Daoy (cell line): Measurements from ENCODE around the gene KIRREL3. TPM values are rescaled to one million over a fixed set of nuclear protein-coding genes. Genes with fewer than 3 reads are reported as not detected.
A peak's percentile ranks its signal among the peaks of the same experiment; 100 is the strongest.

Experiments used
- DNase-seq: peaks from one replicate; pipeline ENCODE4 v3.0.0-alpha.2; 2015; ENCODE audit warnings: low read depth
- total RNA-seq: library from RNA; depleted of rRNA; stranded (reverse); fragments of >200 nt; shearing (Covaris generic); gene quantifications from 2 replicates; pipeline ENCODE4 v1.2.3, GENCODE V29; 2014

The KIRREL3 gene
- total RNA-seq, 1 experiment from 2014 or later: 2.4 TPM

DNA sequence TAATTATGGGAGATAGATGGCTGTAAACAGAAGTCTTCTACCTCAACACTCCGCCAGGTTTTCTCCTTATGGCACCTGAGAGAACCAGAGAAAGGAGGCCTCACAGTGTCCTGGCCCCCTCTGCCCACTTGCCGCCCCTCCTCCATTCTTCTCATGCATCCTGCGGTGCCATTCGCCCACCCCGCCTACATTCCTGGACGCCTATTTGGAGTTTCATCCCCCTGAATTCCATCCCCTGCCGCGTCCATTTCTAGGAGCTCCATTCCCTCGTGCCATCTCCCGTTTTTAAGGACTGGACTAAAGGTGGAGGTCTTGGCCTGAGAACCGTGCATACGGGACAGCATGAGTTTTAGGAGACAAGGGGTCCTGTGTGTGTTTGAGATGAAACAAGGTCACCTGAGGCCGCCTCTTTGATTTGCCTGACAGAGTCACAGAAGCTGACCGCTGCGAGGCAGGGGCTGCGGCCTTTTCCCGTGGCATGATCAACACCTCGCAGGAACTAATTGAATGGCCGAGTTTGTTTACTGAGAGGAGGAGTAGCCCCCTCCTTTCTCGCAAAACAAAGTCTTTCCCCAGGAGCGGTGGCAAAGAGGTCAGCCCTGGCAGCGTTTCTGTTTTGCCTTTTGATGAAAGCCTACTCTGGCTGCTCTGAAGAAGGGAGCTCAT lies 398.9 kb downstream of the KIRREL3 start:
- DNase-seq: no peak

DNA sequence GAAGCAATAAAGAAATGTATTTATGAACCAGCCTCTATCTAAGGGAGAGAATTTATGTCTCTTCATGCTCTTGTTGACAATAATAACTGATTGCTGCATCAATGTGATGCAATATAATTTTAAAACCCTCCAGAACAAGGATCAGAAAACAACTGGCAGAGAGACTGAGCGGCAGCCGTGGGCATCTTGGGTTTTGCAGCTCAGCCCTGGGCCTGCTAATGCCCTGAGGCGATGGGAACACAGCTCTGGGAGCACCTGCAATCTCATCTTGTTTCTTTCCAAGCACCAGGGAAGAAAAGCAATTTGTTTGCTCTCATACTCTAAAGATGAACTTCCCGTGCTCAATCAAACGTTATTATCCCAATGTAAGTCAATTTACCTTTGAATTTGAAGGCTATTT lies 399.4 kb downstream of the KIRREL3 start:
- DNase-seq: no peak

DNA sequence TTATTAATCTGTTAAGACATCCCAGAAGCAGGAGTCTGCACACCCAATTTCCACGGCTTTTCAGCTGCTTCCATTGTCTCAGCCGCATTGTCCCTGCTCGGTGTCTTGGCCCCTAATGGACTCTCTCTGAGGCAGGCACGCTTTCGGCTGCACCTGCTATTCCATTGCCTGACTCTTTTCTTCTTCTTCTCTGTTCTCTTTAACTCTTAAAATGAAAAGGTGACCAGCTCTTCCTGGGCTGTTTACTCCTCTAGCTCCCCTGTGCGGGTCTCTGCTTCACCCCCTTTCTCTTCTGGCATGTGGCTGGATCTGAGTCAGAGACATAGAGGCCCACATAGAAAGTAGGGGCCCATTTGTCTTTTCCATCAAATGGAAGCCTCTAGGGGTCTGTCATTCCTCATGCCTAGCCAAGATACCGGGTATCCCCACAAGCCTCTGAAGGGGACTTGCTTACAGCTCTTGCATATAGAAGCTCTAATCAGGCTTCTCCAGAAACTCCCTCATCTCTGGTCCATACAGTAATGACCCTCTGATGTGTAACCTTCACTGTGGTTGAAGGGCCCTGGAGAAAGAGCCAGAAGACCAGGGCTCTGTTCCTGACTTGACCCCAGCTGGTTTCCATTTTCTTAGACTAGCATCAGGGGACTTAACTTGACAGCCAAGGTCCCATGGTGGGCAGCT lies 401.2 kb downstream of the KIRREL3 start:
- no peak for DNase-seq

DNA sequence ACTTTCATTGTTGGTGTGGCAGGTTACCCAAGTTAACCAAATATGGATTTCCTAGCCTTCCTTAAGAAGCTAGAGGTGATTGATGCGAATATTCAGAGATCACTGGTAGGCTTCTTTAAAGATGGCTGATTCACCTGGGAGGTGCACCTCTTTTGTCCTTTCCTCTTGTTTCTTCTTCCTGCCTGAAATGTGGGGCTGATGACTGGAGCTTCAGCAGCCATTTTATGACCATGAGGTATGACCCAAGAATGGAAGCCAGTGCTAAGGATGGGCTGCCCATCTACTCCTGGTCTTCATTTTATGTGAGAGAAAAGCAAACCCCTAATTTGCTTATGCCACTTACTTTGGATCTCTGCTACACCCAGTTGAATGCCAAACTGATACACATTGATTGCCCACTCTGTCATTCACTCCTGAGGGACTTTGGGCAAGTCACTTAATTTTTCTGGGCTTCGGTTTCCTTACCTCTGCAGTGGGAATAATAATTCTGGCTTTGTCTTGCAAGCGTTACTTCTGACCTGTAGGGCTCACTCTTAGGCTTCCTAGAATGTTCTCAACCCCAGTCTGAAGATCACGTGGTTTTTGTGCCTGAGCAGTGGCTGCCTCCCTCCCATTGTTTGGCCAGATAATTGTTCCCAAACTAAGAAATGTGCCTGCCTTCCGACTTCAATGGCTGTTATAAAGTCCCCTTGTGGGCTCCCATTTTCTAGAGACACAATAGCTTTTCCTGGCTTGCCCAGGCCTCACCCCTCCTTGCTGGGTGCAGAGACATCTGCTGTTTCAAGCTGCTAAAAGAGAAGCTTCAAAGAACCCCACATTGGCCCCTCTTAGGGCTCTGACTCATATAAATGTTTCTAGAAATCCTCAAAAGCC lies 402.0 kb downstream of the KIRREL3 start:
- no peak for DNase-seq

DNA sequence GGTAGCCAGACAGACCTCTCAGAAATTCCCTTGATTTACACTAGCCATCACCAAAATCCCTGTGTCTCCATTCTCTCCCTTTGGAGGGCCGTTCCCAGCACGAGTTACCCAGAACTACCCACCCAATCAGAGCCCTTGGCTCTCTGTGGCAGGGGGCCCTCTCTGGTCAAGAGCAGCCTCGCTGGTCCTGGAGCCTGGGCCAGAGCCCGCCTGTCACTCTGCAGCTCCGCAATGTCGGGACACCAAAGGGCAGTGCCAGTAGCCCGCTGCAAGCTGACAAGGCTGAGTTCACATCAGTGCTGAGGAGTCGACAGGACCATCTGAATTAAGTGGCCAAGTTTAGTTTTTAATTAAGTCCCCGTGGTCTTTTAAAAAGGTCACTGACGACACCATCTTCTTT lies 403.5 kb downstream of the KIRREL3 start:
- DNase-seq: no peak

DNA sequence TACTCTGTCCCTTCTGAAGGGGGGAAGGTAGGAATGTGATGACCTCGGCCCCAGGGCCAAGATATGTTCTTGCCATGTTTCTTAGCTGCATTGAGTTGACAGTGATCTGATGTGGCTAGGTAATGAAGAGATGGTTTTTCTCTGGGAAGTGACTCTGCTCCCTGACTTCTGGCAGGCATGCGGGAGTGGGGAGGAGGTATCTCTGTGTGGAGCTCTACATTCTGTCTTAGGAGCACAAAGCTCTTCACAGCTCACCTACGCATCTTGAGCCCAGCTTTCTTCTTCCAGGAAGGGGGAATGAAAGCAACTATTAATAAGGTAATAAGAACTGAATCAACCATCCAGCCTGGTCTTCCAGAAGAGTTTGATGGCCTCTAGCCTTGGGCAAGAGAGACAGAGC lies 404.1 kb downstream of the KIRREL3 start:
- no peak for DNase-seq

DNA sequence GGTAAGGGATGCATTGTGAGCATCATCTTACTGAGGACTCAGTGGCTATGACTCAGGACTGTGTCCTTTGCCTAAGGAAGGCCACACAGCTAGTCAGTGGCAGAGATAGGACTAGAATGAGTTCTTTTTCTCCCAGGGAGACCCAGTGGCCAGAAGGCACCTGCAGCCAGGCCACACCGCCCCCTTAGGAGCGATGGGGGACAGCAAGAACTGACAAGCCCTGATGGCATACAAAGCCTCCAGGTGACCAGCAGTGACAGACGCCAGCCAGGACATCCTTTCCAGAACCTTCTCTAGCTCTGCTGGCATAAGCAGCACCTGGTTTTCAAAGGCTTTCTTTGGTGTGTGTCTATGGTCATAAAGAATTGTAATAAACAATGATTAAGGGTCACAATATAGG lies 405.0 kb downstream of the KIRREL3 start:
- DNase-seq: no peak

DNA sequence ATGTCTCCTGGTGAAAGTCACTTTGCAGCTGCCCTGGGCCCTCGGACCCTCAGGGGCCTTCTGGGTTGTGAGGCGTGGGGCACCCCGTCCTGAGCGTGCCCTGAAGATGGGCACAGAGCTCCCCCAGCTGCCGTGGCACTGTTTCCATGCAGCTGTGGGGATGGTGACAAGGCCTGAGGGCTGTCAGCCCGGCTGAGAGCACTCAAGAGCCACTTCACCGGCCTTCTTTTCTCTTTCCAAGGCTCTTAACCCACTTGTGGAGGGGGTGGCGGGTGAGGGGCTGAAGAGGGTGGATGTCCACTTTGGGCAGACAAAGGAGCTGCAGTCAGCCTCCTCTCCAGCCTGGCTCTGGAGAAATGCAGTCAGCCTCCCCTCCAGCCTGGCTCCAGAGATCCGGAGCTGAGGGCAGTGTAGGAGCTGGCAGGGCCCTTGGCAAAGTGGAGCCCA lies 405.6 kb downstream of the KIRREL3 start:
- no peak for DNase-seq

DNA sequence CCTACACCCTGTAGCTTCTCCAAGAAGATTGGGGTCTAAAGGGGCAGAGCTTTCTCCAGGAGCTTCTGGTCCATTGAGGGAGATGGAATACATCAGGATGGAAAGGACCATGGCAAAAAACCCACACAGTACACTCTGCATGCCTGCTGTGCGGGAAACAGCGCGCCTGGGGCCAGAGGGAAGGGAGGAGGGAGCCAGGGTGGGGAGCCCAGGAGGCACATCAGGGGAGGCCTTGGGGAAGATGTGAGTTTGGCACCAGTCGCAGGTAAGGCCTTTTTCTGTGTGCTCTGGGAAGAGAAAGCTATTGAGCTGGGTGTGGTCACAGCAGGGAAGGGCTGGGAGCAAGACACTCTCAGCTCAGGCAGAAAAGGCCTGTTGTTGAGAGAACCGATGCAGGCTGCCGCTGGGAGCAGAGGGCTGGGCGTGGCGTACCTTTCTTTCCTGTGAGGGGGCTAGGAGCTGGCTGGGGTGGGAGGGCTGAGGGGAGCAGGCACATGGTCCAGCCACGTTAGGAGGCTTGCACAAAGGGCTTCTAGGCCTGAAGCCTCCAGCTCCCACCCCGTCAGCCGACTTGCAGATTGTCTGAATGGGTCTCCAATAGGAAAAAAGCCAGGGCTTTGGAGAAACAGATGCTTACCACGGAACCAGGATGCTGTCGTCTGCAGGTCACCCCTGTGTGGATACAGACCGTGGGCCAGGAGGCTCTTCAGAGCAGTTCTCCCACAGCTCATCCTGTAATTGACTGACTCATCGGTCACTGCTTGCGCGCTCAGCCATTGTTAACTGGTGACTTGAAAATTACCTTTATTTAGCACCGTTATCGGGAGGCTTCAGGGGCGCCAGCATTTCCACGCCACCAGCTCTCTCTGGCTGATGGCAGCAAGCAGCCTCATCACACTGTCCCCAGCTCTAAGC lies 407.8 kb downstream of the KIRREL3 start:
- DNase-seq: no peak

DNA sequence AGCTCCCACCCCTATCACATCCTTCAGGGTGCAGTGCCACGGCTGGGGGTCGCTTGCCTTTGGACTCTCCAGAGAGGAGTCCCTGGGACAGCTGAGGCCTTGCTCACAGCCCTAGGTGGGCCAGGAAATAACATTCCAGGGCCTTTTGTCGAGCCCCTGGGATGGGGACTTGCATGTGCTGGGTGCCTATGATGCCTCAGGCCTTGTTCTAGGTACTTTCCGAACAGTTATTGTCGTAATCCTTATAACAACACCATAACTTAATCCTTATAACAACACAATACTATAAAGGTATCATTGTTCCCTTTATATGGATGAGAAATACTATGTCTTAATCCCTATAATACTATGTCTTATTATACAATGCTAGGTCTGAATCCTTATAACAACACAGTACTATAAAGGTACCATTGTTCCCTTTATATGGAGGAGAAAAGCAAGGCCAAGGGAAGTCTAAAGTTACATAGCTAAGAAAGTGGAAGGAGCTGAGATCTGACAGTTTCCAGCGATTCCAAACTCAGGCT lies 408.5 kb downstream of the KIRREL3 start:
- no peak for DNase-seq

DNA sequence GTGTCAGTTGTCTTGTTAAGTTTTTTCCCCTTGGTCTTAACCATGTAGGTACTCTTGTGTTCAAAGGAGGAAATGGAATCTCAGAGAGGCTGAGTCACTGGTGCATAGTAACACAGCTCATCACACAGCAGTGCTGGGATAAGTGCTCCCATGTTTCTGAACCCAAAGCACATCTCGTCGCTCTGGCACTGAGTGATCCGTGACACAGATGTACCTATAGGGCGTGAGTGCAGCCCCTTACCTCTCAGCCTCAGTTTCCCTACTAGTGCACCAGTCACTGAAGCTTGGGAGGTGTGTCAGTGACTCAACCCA lies 411.1 kb downstream of the KIRREL3 start:
- DNase-seq: peak; percentile 26

DNA sequence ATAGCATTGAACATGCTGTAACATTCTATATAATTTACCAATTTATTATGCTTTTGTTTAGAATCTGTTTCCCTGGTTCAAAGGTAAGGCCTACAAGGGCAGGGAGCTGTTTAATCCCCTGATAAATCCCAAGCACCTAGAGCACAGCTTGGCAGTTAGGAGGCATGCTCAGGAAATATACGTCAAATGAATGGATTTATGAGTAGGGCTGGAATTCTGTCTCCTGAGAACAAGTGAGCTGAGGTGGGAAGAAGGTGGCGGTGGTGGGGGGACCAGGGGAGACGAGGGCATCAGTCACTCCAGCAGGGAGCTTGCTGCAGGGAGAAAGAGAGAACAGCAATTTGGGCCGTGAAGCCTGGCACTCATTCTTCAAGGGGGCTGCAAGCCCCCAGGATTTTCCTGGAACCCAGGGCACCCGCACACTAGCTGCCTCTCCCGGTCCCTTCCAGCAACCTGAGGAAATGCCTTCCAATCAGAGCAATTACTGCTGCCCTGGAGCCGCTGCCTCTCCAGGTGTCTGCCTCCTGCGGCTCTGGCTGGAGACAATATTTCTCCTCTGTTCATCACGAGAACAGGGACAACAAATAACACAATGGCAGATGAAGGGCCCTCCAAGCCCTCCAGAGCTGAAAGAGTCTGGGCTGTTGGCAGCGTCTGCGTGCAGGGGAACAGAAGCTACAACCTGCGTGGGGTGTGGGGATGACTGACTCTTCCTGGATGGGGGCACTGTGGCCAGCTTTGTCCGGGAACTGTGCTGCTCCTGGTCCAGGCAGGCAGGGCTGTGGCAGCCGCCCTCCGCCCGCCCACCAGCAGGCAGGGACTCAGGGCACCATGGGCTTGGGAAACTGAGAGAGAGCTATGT lies 411.7 kb downstream of the KIRREL3 start:
- no peak for DNase-seq

DNA sequence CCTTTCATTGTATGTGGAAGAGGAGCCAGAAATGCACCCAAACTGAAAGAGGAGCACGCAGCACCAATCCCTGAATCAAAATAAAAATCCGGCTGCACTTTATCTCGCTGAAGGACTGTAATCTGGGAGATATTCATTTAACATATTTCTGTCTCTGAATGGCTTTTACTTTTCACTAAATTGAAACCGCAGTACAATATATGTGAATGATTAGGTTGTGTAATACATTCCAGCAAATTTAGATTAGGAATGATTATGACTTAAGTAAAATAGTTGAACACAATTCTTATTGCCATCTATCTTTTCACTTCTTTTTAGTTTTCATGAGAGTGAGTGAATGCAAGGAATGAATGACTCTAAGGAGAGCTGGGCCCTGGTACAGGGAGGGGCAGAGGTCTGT lies 413.0 kb downstream of the KIRREL3 start:
- no peak for DNase-seq

DNA sequence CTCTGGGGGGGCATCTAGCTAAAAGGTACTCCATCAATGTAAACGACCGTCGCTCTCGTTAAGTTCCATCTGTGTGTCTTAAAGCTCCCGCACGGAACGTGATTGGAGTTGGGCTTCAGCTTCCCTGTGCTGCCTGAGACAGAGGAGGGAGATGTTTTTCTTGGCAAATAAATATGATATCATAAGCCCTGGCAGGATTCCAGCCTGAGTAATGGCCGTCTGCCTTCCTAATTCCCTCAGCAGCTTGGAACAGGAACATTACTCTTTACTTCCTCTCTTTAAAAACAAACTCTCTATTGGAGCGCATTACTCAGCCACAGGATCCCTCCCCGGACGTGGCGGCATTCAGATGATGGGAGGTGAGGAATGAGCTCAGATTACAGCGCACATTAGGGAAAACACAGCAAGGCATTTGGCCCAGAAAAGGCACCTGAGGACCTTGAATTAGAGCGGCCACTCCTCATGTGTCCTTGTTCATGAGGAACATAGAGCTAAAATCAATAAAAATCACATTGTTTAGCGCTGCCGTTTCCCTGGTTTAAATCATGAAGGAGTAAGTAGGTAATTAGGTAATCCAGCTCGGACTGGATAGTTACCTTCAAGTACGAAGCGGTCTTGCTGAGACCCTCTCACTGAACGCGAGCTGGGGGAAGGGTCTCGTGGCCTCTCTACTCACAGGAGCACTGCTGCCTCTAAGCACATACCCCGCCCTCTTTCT lies 414.6 kb downstream of the KIRREL3 start:
- DNase-seq: peak; percentile 93

DNA sequence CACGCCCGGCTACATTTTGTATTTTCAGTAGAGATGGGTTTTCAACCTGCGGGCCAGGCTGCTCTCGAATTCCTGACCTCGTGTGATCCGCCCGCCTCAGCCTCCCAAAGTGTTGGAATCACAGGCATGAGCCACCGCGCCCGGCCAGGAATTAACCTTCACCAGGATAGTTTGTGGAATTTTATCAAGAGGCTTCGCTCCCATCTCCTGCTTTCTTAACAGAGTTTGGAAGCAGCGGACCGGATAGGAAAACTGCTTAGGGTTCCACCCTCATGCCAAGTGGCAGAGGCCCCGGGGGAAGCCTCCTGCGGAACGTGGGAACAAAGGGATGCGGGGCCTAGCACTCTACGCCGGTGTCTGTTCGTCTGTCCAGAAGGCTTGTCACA lies 415.2 kb downstream of the KIRREL3 start:
- no peak for DNase-seq

DNA sequence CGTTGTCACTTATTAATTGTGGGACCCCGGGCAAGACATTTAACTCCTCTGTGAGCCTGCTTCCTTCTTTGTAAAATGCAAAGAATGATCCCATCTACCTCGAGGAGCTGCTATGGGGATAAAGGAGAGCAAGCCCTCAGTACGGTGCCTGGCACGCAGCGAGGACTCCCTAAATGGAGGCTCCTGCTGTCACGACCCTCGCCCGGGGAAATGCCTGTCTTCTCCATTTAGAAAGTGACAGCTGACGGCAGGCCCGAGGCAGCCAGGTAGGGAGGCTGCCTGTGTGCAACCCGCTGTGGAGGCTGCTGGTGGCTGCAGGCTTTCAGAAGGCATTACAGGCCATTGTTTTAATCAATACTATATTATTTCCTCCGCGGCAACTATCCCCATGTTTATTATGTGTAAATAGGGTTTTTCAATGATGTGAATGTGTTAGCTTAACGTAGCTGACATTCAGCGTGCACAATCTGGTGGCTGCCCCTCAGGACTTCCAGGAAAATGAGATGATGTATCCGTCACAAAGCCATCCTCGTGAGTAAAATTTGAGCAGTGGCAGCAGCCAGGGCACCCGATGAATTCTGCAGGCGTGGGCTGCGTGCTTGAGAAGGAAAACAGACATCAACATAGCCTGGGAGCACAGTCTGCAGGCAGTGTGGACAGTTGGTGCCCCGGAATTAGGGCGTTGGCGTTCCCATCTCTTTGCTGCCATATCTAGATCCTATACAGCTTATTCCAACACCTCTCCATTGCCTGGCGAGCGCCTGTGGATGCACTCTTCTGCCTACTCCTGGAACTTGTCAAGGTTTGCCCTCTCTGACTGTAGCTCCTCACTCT lies 416.8 kb downstream of the KIRREL3 start:
- DNase-seq: no peak

DNA sequence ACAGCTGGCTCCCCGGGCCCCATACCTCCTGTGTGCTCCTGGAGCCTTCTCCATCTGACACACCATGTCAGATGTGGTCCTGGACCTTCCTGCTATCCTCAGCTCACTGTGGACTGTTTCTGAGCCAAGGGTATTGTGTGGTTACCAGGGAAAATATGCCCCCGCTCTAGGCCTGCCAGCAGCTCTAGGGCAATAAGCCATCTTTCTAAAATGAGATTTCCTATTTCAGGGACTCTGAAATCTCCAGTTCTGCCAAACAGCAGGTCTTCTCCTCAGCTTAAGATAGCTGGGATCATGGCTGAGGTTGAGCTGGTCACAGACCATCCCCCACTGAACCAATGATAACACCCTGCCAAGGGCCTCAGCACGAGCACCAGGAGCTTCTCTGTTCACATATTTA lies 417.5 kb downstream of the KIRREL3 start:
- DNase-seq: no peak

DNA sequence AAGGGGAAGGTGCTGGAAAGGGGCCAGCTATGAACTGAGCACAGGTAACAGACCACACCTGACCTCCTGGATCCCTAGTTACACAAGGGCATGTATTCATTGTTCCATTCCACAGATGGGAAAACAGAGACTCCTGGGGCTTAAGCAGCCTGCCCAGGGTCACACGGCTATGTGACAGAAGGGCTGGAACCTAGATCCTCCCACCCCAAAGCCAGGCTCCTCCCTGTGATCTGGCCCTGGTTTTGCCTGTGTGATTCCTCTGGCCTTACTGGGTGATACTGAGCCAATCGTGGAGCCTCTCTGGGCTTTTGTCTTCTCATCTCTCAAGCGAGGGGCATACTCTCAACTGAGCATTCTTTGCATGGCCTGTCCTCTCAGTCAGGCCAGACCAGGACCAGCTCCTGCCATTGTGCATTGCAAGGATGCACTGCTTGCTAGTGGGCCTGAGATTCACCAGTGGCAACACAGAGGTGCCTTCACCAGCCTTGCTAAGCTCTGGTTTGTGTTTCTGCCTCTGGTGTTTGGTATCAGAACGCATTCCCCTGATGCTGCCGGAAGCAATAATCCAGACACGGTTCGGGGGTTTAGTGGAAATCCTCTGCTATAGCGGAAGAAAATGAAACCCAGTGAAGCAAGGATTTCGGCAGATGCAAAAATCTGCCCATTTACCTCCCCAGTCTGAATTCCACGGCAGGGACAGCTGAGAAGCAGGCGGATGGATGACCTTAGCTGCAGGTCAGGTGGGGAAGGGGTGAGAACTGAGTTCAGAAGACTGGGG lies 418.5 kb downstream of the KIRREL3 start:
- DNase-seq: no peak
